ENCODE data around the gene SOD2. TPM values are rescaled to one million over a fixed set of nuclear protein-coding genes. Genes with fewer than 3 reads are reported as not detected.

The SOD2 gene
- total RNA-seq, 3 donors from 2014 or later, result 286 to 462 (median 400) TPM

DNA sequence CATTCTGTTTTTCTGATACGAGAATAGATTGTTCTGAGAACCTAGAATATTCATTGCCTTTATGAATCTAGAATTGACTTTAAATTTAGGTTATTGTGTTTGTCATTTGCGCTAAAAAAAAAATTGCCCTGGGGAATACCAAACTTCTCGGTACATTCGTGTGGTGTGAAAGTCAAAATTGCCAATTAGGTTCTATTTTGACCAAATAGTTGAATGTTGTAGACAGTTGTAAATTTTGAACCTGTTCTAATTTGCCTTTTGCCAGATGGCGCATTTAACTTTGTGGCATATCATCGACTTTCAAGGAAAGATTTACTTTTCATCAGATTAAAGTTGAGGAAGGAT, 37.3 kb upstream of the SOD2 start:
- DNase-seq, result no peak
- TF ChIP-seq, protein P1, sequence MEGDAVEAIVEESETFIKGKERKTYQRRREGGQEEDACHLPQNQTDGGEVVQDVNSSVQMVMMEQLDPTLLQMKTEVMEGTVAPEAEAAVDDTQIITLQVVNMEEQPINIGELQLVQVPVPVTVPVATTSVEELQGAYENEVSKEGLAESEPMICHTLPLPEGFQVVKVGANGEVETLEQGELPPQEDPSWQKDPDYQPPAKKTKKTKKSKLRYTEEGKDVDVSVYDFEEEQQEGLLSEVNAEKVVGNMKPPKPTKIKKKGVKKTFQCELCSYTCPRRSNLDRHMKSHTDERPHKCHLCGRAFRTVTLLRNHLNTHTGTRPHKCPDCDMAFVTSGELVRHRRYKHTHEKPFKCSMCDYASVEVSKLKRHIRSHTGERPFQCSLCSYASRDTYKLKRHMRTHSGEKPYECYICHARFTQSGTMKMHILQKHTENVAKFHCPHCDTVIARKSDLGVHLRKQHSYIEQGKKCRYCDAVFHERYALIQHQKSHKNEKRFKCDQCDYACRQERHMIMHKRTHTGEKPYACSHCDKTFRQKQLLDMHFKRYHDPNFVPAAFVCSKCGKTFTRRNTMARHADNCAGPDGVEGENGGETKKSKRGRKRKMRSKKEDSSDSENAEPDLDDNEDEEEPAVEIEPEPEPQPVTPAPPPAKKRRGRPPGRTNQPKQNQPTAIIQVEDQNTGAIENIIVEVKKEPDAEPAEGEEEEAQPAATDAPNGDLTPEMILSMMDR (IDR thresholded peaks at IDR 0.05), result no peak
- H3K9me3 ChIP-seq, result no peaks in the 10 kb centered on the region
- no peak for ATAC-seq
- peaks cover 19% of the 10 kb centered on the region for H3K4me1 ChIP-seq (ENCODE audit: low read depth)
- no peaks in the 10 kb centered on the region for H3K36me3 ChIP-seq (ENCODE audit: low read depth)
- intact Hi-C loops (cut with DNase I, micrococcal nuclease), result loop anchor here in 1 of 2 donors (10.0 kb wide), 1 partner anchor 54 kb away; the partner anchor contains the start of gene TCP1
- H3K4me3 ChIP-seq, result no peak overlapping the region

DNA sequence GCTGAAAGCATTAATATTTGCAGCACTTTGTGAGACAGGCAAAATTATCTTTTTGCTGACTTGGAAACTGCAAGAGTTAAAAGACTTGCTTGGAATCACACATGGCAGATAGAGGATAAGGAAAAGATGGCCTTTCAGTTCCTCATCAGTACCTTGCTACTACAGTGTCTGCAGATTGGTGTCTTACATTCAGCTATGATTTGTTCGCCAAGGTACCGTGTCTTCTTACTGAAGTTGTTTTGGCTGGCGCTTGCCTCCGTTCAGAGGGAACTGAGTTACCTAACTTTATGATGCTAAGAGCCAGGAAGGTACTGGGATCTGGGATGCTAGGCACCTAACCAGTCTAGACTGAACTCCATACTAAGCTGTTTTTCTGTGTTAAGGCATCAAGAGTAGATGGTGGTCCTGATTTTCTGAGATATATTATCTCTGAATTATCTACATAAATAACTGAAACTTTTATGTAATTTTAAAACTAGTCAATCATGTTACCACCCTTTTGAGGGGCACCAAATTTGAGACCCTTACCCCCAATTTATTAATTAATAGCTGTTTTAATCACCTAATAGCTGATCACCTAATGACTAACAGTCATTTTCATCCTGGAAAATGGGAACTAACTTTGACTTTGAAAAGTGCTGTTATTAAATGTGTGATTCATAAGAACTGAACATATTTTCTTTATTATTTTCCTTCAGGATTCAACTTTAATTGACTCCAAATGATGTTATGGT, 36.7 kb upstream of the SOD2 start:
- no peaks in the 10 kb centered on the region for H3K9me3 ChIP-seq
- DNase-seq, result no peak
- H3K4me1 ChIP-seq (ENCODE audit: low read depth), result peaks cover 13% of the 10 kb centered on the region
- intact Hi-C loops (cut with DNase I, micrococcal nuclease), result loop anchor here (5.0 to 10.0 kb wide), 2 partner anchors 37 to 55 kb away; partner anchors contain the start of genes SOD2 (in 2 of the 2) and TCP1 (in 1 of the 2)
- no peak for ATAC-seq
- H3K4me3 ChIP-seq, result no peak overlapping the region
- TF ChIP-seq, protein P1 (IDR thresholded peaks at IDR 0.05), result no peak
- no peaks in the 10 kb centered on the region for H3K36me3 ChIP-seq (ENCODE audit: low read depth)

DNA sequence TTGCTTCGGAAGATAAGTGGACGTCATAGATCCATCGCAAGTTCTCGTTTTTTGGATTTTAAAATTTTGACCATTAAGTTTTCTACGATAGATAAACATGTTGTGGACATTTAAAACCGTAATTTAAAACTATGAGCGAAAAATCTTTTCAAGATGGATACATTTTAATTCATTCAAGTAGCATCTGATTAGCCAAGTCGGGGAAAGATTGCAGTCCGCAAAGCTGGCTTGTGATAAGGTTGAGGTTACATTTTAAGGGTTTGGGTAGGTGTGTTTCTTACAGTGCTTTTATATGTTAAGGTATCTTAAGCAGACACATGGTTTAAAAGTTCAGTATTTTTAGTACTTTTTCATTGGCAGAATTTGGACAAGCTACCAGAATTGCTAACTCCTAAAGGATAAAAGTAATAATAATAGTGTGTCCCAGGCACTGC, 35.5 kb upstream of the SOD2 start:
- intact Hi-C loops (cut with DNase I, micrococcal nuclease), result loop anchor here (5.0 kb wide), 1 partner anchor 36 kb away; the partner anchor contains the start of gene SOD2 (in 2 of the 2)
- DNase-seq (no peak), ATAC-seq (no peak)
- Histone ChIP-seq H3K9me3 (no peaks in the 10 kb centered on the region), H3K36me3 (ENCODE audit: low read depth) (no peaks in the 10 kb centered on the region), H3K4me1 (ENCODE audit: low read depth) (peaks cover 13% of the 10 kb centered on the region), H3K4me3 (peak overlapping the region; percentile 97)
- TF ChIP-seq, protein P1 (IDR thresholded peaks at IDR 0.05), result no peak

DNA sequence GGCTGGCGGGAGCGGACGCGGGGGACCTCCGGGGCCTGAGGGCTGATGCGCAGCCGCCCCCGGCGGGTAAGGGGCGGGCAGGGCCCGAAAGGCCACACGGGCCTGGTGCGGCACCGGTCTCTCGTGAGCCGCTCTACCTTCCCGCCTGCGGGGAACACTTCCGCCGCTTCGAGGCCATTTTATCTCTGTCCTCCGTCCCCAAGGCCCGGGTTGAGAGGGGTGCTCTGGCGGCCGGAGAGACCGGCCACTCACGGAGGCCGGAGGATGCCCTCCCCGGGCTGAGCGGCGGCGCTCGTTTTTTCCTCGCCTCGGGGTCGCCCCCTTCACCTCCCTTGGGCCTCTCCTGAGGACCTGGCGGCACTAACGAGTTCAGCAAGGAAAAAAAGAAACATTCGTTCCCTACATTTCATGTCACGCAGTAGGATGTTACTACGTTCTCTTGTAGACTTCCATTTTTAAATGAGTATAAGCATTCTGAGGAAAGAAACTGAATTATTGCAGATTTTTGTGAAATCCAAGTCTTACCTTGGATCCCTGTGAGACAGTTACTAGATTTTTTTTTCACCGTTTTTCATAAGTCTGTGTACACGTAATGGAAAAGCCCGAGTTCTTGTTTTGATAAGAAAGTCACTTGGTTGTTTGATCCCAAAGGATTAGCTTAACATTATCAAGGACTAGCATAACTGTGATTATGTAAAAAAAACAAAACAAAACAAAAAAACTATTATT, 34.8 kb upstream of the SOD2 start:
- TF ChIP-seq, protein P1 (IDR thresholded peaks at IDR 0.05), result no peak
- no peak for DNase-seq
- intact Hi-C loops (cut with DNase I, micrococcal nuclease), result loop anchor here (5.0 kb wide), 1 partner anchor 36 kb away; the partner anchor contains the start of gene SOD2 (in 2 of the 2)

DNA sequence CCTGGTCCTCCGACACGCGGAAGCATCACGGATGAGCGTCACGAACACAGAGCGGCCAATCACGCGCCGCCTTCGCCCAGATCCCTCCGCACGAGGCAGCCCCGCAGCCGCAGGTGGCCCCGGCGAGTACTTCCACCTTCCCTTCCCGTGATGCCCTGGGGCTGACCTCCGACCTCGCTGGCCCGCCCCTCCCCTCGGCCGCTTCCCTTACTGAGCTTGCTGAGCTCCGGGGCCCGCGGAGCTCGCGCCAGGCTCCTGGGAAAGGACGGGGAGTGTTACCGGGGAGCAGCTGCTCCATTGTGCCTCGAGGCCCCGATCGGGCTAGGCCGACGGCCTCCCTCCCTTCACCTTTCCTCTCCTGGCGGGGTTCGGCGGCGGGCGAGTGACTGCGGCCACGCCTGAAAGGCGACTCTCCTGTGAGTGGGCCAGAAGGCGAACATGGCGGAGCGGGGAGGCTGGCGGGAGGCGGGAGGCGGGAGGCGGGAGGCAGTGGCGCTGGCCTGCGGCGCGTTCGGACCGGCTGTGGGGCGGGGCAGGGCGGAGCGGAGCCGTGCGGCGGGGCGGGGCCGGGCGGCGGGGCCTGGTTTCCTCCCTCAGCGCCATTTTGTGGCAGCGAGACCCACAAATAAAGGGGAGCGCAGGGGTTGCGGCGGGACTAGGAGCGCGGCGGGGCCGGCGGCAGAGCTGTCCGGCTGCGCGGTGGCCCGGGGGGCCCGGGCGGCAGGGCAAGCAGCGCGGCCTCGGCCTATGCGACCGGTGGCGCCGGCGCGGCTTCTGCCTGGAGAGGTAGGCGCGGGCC, 34.1 kb upstream of the SOD2 start, which contains the start of gene WTAP:
Gene WTAP, plus strand, starts transcription at position 589 of the 799 bp plus-strand sequence. CDS start 8,760 bp downstream, outside the sequence.
- H3K4me3 ChIP-seq, result peak within 1 kb of the TSS; percentile 97
- H3K36me3 ChIP-seq (ENCODE audit: low read depth), result no peaks in the 10 kb centered on the region
- H3K4me1 ChIP-seq (ENCODE audit: low read depth), result peaks cover 13% of the 10 kb centered on the region
- TF ChIP-seq, protein P1 (IDR thresholded peaks at IDR 0.05), result no peak
- no peaks in the 10 kb centered on the region for H3K9me3 ChIP-seq
- DNase-seq (peak; percentile 97 to 99 (median 98)), ATAC-seq (peak; percentile 95)
- intact Hi-C loops (cut with DNase I, micrococcal nuclease), result loop anchor here (5.0 kb wide), 1 partner anchor 35 kb away; the partner anchor contains the start of gene SOD2 (in 2 of the 2)

More for the DNA sequence above, 34.8 kb upstream of the SOD2 start:
- H3K4me1 ChIP-seq (ENCODE audit: low read depth), result peaks cover 13% of the 10 kb centered on the region
- ATAC-seq, result peak; percentile 41
- no peaks in the 10 kb centered on the region for H3K36me3 ChIP-seq (ENCODE audit: low read depth)
- H3K4me3 ChIP-seq, result peak overlapping the region; percentile 97
- no peaks in the 10 kb centered on the region for H3K9me3 ChIP-seq
